Liver (tissue), 9 donors: ENCODE data around the gene LELP1. TPM values are rescaled to one million over a fixed set of nuclear protein-coding genes. Genes with fewer than 3 reads are reported as not detected.

Source experiments
- DNase-seq: peaks from one replicate; pipeline ENCODE4 v3.0.0-alpha.2; 2017; ENCODE audit warnings: low spot score
- H3K27ac ChIP-seq, 2 donors: one replicate each; pipeline ENCODE4 v1.7.0; 2013; ENCODE audit warnings: inconsistent platforms in 2 of 2, low read length in 2 of 2, control low read depth in 1 of 2, low read depth in 1 of 2, mild to moderate bottlenecking in 1 of 2
- H3K27me3 ChIP-seq, 4 donors: one replicate each; pipeline versions ENCODE4 v1.6.1 to v1.7.0; 2013; ENCODE audit warnings: low read length in 3 of 4, inconsistent platforms in 1 of 4, mild to moderate bottlenecking in 1 of 4, moderate library complexity in 1 of 4; ENCODE audit not compliant: control insufficient read depth in 4 of 4, insufficient read depth in 4 of 4
- H3K36me3 ChIP-seq, 4 donors: one replicate each; pipeline versions ENCODE4 v1.6.1 to v1.7.0; 2013; ENCODE audit warnings: low read length in 3 of 4, mild to moderate bottlenecking in 3 of 4, low read depth in 1 of 4, moderate library complexity in 1 of 4; ENCODE audit not compliant: control insufficient read depth in 4 of 4, insufficient read depth in 3 of 4
- H3K4me1 ChIP-seq, 4 donors: one replicate each; pipeline versions ENCODE4 v1.6.1 to v1.7.0; 2013; ENCODE audit warnings: low read length in 3 of 4, mild to moderate bottlenecking in 3 of 4, moderate library complexity in 1 of 4; ENCODE audit not compliant: control insufficient read depth in 4 of 4, insufficient read depth in 4 of 4
- H3K4me3 ChIP-seq, 3 donors: one replicate each; pipeline versions ENCODE4 v1.6.1 to v1.7.0; 2013; ENCODE audit warnings: low read length in 3 of 3, control low read depth in 1 of 3, low read depth in 1 of 3, mild to moderate bottlenecking in 1 of 3
- H3K9ac ChIP-seq, 2 donors: one replicate each; pipeline ENCODE4 v1.7.0; 2013; ENCODE audit warnings: low read length in 2 of 2, mild to moderate bottlenecking in 2 of 2, moderate library complexity in 2 of 2, control low read depth in 1 of 2, low read depth in 1 of 2
- H3K9me3 ChIP-seq, 4 donors: one replicate each; pipeline versions ENCODE4 v1.6.1 to v1.7.0; 2013; ENCODE audit warnings: low read length in 3 of 4; ENCODE audit not compliant: control insufficient read depth in 4 of 4
- FOXA1 ChIP-seq: IDR thresholded peaks from 2 replicates; pipeline ENCODE4 v1.6.1; 2016; ENCODE audit warnings: antibody characterized with exemption
- FOXA2 ChIP-seq: IDR thresholded peaks from 2 replicates; pipeline ENCODE4 v1.6.1; 2016; ENCODE audit warnings: antibody characterized with exemption
- HNF4A ChIP-seq, 2 donors: conservative IDR thresholded peaks; 2 replicates each; pipeline ENCODE4 v1.6.1; 2016; ENCODE audit warnings: antibody characterized with exemption in 2 of 2, mild to moderate bottlenecking in 2 of 2
- JUND ChIP-seq, 2 donors: IDR thresholded peaks; 2 replicates each; pipeline ENCODE4 v1.6.1; 2016; ENCODE audit warnings: antibody characterized with exemption in 2 of 2
- TAF1 ChIP-seq: conservative IDR thresholded peaks from 2 replicates; pipeline ENCODE4 v1.6.1; 2016; ENCODE audit warnings: antibody characterized with exemption, mild to moderate bottlenecking
- WGBS: extraction: QIAGEN DNeasy Blood & Tissue Kit; methylation state at CpG from one replicate; pipeline ENCODE4 v1.1.7; 2013; 5-methylcytosine and 5-hydroxymethylcytosine counted together
- polyA plus RNA-seq, 2 donors: library from polyadenylated mRNA; stranded (reverse) in 1 of 2; unstranded in 1 of 2; fragments of 200-250 nt in 1 of 2; fragments of >200 nt in 1 of 2; fragmentation: Nextera tagmentation in 1 of 2; extraction: Ambion mirVana in 1 of 2; gene quantifications; one replicate each; pipeline versions ENCODE4 v1.2.1 to v1.2.3, GENCODE V29; 2013 to 2015
- total RNA-seq, 2 donors: library from RNA; depleted of rRNA; stranded (reverse); fragments of >200 nt; gene quantifications; one replicate each; pipeline ENCODE4 v1.2.3, GENCODE V29; 2014
- TF ChIP-seq, protein P1 (sequence below): fragments of 150-350 bp; IDR thresholded peaks from 2 replicates; pipeline ENCODE4 v1.5.1; 2017; ENCODE audit warnings: improper control_type of control experiment, low read depth, low read length; ENCODE audit not compliant: missing input control
- TF ChIP-seq, protein P2 (sequence below): IDR thresholded peaks from 2 replicates; pipeline ENCODE4 v1.6.1; 2016; ENCODE audit warnings: antibody characterized with exemption, mild to moderate bottlenecking
- donor health status: healthy.
- donor health status: healthy.
- donor health status: healthy.
- donor health status: healthy.
- donor health status: healthy.

Gene LELP1
- total and polyA plus RNA-seq, 4 donors: not detected

DNA sequence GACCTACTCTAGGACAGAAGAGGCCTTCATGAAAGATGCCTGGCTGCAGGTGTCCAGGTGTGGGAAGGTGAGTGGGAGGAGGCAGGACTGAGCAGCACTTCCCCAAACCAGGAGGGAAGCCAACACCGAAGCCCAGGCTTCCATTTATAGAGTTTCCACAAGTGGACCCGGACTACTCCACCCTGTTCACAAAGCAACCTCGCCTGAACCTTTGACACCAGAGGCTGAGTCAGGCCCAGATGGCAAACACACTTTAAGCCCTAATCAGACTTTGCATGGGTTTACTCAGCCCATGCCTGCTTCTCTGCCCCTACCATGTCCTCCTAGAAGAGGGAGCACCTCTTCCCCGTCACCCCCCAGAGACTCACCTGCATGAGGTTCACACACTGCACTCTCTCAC lies 28.1 kb downstream of the LELP1 start (continued):
- TF ChIP-seq, protein P1, sequence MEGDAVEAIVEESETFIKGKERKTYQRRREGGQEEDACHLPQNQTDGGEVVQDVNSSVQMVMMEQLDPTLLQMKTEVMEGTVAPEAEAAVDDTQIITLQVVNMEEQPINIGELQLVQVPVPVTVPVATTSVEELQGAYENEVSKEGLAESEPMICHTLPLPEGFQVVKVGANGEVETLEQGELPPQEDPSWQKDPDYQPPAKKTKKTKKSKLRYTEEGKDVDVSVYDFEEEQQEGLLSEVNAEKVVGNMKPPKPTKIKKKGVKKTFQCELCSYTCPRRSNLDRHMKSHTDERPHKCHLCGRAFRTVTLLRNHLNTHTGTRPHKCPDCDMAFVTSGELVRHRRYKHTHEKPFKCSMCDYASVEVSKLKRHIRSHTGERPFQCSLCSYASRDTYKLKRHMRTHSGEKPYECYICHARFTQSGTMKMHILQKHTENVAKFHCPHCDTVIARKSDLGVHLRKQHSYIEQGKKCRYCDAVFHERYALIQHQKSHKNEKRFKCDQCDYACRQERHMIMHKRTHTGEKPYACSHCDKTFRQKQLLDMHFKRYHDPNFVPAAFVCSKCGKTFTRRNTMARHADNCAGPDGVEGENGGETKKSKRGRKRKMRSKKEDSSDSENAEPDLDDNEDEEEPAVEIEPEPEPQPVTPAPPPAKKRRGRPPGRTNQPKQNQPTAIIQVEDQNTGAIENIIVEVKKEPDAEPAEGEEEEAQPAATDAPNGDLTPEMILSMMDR: no peak
- TF ChIP-seq FOXA1 (no peak), TAF1 (no peak)

DNA sequence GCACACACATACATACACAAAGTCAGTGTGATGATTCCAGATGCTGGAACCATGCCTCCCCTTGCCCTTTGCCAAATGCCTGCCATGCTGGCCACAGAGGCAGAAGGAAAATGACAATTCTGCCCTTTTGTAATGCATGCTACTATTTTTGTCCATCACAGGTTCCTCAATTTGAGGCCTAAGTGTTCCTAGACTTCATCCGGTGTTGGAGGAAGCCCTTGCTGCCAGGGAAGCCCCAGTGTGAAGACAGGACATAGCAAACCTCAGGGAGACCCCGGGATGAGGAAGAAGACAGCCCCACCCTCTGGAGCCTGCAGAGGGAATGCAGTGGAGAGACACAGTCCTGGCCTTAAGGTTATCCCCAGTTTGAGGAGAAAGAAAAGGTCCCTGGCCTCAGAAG lies 28.6 kb downstream of the LELP1 start:
- no peak overlapping the region for H3K4me3 ChIP-seq
- no peak overlapping the region for H3K9ac ChIP-seq
- H3K9me3 ChIP-seq: no peaks in the 10 kb centered on the region
- no peak overlapping the region for H3K27ac ChIP-seq
- peaks cover 0 to 2% (median 0%) of the 10 kb centered on the region in 4 donors for H3K27me3 ChIP-seq
- H3K36me3 ChIP-seq: no peaks in the 10 kb centered on the region
- WGBS: 61% methylated on average over 2 of the region's 2 CpGs
- no peaks in the 10 kb centered on the region for H3K4me1 ChIP-seq
- TF ChIP-seq, protein P1: no peak
- DNase-seq: no peak

DNA sequence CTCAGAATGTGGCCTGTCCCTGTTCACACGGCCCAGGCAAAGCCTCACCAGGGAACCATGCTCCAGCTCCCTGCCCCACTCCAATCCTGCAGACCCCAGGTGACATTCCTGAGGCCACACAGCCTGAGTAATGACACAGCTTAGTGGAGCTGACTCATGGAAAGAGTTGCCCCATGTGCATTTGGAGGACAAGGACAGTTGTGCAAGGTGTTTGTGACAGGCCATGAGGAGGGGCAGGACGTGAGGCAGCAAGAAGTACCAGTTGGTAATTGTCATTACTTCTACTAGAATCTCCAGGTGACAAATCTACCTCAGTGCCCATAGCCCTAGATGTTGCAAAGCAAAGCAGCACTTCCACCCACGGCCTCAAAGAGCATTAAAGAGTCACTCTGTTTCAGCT lies 29.3 kb downstream of the LELP1 start:
- H3K9me3 ChIP-seq: no peaks in the 10 kb centered on the region
- no peak overlapping the region for H3K27ac ChIP-seq
- WGBS: 69% methylated on average over 3 of the region's 3 CpGs
- no peaks in the 10 kb centered on the region for H3K36me3 ChIP-seq
- H3K4me1 ChIP-seq: no peaks in the 10 kb centered on the region
- TF ChIP-seq JUND (IDR thresholded peaks at IDR 0.05) (no peak), FOXA2 (no peak), TAF1 (no peak)
- H3K4me3 ChIP-seq: no peak overlapping the region
- no peak overlapping the region for H3K9ac ChIP-seq
- H3K27me3 ChIP-seq: peaks cover 0 to 2% (median 0%) of the 10 kb centered on the region in 4 donors
- no peak for DNase-seq

DNA sequence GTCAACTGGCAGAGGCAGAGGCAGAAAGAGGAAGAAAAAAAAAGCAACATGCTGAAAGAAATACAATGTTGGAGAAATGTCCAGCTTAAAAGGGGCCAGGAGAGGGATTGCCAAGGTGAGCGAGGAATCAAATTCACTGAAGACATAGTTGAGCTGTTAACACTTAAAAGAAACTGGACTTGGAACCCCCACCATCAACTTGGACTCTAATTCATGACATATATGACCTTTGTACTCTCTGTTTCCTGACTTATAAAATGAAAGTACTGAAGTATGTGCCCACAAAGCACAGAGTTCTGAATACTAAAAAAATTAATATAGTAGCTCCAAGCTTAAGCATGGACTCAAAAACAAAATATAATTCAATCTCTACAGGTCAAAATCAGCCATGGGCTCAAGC lies 30.2 kb downstream of the LELP1 start:
- H3K36me3 ChIP-seq: no peaks in the 10 kb centered on the region
- peaks cover 0 to 2% (median 0%) of the 10 kb centered on the region in 4 donors for H3K27me3 ChIP-seq
- peak; percentile 28 to 30 for TF ChIP-seq HNF4A (conservative IDR thresholded peaks at IDR 0.05)
- TF ChIP-seq, protein P2, sequence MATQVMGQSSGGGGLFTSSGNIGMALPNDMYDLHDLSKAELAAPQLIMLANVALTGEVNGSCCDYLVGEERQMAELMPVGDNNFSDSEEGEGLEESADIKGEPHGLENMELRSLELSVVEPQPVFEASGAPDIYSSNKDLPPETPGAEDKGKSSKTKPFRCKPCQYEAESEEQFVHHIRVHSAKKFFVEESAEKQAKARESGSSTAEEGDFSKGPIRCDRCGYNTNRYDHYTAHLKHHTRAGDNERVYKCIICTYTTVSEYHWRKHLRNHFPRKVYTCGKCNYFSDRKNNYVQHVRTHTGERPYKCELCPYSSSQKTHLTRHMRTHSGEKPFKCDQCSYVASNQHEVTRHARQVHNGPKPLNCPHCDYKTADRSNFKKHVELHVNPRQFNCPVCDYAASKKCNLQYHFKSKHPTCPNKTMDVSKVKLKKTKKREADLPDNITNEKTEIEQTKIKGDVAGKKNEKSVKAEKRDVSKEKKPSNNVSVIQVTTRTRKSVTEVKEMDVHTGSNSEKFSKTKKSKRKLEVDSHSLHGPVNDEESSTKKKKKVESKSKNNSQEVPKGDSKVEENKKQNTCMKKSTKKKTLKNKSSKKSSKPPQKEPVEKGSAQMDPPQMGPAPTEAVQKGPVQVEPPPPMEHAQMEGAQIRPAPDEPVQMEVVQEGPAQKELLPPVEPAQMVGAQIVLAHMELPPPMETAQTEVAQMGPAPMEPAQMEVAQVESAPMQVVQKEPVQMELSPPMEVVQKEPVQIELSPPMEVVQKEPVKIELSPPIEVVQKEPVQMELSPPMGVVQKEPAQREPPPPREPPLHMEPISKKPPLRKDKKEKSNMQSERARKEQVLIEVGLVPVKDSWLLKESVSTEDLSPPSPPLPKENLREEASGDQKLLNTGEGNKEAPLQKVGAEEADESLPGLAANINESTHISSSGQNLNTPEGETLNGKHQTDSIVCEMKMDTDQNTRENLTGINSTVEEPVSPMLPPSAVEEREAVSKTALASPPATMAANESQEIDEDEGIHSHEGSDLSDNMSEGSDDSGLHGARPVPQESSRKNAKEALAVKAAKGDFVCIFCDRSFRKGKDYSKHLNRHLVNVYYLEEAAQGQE: no peak
- H3K27ac ChIP-seq: no peak overlapping the region
- no peaks in the 10 kb centered on the region for H3K9me3 ChIP-seq
- WGBS: 91% methylated on average over 1 of the region's 1 CpG
- no peak overlapping the region for H3K9ac ChIP-seq
- H3K4me1 ChIP-seq: no peaks in the 10 kb centered on the region
- H3K4me3 ChIP-seq: no peak overlapping the region
- DNase-seq: no peak
